PC-9 (cell line): ENCODE results near the gene PLCH2.

ENCODE experiments used
- EZH2 ChIP-seq: fragments of 200-600 bp; sonication (generic); IDR thresholded peaks from 2 replicates; pipeline ENCODE4 v1.8.0; 2017; ENCODE audit warnings: antibody characterized with exemption, low read depth
- TF ChIP-seq, protein P1 (sequence below): fragments of 200-600 bp; sonication (generic); conservative IDR thresholded peaks from 2 replicates; pipeline ENCODE4 v1.6.1; 2017; ENCODE audit warnings: mixed run types, antibody characterized with exemption, mild to moderate bottlenecking, moderate library complexity

DNA sequence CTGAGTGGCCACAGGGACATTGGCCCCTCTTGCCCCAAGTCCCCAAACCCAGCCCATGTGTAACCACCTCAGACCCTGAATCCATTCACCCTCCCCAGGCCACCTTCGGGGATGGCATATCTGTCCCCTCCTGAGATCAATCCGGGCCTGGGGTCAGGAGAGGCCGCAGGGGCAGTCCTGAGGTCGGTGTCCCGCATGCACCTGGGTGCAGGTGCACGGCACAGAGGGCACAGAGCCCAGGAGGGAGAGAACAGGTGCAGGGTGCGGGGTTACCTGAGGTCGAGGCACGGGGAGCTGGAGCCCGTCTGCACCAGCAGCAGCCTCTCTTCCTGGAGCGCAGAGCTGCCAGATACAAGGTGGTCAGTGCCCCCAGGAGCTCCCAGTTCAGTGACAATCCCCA lies 33.5 kb downstream of the PLCH2 start:
- TF ChIP-seq, protein P1, sequence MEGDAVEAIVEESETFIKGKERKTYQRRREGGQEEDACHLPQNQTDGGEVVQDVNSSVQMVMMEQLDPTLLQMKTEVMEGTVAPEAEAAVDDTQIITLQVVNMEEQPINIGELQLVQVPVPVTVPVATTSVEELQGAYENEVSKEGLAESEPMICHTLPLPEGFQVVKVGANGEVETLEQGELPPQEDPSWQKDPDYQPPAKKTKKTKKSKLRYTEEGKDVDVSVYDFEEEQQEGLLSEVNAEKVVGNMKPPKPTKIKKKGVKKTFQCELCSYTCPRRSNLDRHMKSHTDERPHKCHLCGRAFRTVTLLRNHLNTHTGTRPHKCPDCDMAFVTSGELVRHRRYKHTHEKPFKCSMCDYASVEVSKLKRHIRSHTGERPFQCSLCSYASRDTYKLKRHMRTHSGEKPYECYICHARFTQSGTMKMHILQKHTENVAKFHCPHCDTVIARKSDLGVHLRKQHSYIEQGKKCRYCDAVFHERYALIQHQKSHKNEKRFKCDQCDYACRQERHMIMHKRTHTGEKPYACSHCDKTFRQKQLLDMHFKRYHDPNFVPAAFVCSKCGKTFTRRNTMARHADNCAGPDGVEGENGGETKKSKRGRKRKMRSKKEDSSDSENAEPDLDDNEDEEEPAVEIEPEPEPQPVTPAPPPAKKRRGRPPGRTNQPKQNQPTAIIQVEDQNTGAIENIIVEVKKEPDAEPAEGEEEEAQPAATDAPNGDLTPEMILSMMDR: no peak
- no peak for TF ChIP-seq EZH2
